ENCODE data around the gene GDPD3.
A peak's percentile ranks its signal among the peaks of the same experiment; 100 is the strongest.

Gene GDPD3

DNA sequence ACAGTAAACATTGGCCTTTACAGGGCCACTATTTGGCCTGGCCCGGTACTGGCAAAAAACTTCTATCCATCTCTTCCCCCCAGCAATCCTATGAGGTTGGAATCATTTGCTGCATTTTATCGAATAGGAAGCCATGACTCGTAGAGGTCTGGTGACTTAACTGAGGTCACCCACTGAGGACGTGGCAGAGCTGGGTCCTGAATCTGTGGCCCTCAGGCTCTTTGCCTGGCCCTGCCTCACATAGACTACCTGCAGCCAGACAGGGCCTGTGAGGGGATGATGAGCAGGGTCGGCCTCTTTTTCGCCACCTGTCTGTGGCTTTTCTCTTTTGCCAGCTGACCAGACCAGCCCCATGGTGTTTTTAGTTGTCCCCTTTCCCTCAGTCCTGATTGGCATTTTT, 35.7 kb downstream of the GDPD3 start:
- no peak for ATAC-seq

DNA sequence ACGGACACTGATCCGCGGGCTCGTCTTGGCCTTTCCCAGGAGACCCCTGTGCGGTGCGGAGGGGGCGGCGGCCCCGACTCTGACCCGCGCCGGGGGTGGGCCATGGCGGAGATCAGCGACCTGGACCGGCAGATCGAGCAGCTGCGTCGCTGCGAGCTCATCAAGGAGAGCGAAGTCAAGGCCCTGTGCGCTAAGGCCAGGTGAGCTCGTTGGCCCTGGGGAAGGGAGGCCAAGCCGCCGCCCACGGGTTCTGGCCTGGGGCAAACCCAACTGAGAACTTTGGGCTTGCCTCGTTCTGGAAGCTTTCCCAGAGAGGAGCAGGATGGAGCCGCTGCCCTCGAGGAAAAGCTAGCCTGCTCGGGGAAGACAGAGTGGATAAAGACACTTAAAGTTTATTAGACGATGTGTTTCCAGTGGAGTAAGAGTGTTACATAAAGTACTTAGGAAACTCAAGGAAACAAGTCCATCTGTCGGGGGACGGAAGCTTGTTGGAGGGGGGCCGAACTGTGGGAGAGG, 37.0 kb downstream of the GDPD3 start:
- ATAC-seq = peak; percentile 19 to 44

DNA sequence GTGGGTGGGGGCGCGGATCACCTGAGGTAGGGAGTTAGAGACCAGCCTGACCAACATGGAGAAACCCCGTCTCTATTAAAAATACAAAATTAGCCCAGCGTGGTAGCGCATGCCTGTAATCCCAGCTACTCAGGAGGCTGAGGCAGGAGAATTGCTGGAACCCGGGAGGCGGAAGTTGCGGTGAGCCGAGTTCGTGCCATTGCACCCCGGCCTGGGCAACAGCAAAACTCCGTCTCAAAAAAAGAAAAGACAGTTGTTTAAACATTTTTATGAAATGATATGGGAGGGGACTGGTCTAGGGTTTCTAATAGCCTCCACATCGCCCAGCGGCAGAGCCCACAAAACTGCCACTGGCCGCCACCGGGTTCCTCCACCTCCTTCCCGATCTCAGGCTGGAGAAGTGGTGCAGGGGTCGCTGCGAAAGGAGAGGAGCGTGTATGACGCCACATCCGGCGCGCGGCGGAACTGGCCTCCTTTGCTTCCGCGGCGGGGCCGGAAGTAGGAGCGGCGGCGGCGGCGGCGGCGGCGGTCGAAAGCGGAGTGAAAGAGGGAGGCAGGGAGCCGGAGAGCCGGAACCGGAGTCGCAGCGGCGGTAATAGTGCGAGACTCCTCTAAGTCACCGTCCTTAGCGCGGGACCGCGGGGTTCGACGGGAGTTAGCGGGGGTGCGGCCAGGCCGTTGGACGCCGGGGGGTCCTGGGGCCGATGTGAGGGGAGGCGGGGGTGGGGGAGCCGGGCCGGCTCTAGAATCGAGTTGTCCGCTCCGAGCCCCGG, 37.6 kb downstream of the GDPD3 start, which contains the start of gene PPP4C:
TSS of gene PPP4C (plus strand) at position 492 of the 773 bp plus-strand sequence. CDS start 384 bp downstream, outside the sequence.
- peak; percentile 92 to 95 for ATAC-seq

DNA sequence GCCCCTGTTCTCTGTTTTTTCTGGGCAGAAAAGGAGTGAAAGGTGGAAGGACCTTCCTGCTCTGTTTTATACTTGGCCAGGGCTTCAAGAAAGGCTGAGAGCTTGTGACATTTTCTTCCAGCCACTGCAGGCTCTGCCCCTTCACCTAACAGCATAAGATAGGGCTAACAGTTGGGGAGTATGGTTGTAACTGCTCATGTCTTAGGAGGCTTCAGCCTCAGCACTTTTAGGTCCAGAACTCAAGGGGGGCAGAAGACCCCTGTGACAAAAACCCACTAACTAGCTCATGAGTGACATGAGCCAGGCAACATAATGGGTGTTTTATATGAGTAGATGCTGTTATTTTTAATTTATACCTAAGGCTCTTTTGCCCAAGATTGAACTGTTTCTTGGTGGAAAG, 42.8 kb downstream of the GDPD3 start:
- ATAC-seq = no peak

DNA sequence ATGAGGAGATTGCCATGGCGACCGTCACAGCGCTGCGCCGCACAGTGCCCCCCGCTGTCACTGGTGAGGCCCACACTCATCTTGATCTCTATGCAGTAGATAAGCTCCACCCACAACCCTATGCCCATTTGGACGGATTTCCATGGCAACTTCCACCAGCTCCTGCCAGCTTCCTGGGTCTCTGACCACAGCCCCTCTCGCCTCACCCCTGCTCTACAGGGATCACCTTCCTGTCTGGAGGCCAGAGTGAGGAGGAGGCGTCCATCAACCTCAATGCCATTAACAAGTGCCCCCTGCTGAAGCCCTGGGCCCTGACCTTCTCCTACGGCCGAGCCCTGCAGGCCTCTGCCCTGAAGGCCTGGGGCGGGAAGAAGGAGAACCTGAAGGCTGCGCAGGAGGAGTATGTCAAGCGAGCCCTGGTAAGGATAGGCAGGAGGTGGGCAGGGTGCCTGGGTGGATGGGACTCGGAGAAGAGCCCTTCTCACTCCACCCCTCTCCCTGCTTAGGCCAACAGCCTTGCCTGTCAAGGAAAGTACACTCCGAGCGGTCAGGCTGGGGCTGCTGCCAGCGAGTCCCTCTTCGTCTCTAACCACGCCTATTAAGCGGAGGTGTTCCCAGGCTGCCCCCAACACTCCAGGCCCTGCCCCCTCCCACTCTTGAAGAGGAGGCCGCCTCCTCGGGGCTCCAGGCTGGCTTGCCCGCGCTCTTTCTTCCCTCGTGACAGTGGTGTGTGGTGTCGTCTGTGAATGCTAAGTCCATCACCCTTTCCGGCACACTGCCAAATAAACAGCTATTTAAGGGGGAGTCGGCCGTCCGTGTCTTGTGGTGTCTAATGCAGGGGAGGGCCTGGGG, 43.5 kb downstream of the GDPD3 start:
- no peak for ATAC-seq

DNA sequence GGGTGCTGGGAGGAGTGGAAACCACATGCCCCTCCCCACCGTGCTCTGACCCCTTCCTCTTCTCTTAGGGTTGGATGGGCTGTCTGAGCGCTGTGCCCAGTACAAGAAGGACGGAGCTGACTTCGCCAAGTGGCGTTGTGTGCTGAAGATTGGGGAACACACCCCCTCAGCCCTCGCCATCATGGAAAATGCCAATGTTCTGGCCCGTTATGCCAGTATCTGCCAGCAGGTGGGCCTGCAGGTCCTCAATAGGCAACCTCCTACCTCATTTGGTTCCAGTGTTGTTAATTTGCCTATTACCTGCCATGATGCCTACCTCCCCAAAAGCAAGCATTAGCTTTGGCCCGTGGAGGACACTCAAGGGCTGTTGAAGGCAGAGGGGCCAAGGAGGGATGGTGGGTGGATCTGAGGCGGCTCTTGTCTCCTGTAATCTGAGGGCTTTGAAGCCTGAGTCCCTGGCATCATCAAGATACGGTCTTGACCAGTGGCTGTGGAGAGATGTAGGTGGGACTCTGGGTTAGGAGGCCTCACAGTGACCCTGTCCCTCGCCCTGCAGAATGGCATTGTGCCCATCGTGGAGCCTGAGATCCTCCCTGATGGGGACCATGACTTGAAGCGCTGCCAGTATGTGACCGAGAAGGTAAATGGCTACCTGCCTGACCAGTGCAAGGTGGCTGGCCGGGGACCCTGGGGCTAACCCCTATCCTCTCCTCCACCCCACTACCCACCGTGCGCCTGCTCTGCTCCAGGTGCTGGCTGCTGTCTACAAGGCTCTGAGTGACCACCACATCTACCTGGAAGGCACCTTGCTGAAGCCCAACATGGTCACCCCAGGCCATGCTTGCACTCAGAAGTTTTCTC, 44.4 kb downstream of the GDPD3 start:
- no peak for ATAC-seq

DNA sequence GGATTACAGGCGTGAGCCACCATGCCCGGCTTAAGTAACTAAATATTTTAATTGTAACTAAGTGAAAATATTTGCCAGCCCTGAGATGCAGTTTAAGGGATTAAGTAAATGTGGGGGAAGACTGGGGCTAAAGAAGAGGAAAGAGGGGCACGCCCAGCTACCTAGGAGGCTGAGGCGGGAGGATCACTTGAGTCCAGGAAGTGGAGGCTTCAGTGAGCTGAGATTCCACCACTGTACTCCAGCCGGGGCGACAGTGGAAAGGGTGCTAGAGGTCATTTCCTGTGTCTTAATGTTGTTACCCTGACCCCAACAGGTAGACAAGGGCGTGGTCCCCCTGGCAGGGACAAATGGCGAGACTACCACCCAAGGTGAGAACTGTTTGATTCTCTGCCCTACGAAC, 45.0 kb downstream of the GDPD3 start:
- no peak for ATAC-seq

DNA sequence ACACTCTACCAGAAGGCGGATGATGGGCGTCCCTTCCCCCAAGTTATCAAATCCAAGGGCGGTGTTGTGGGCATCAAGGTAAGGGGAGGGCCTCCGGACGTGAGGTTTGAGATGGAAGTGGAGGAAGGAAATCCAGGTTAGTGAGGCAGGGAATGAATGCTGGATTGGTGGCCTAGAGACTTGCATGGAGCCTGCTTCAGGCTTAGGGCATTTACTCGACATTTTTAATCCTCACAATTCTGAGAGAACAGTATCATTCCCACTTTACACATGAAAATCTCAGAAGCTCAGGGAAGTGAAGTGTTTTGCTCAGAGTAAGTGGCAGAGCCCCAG, 45.8 kb downstream of the GDPD3 start:
- ATAC-seq = no peak

DNA sequence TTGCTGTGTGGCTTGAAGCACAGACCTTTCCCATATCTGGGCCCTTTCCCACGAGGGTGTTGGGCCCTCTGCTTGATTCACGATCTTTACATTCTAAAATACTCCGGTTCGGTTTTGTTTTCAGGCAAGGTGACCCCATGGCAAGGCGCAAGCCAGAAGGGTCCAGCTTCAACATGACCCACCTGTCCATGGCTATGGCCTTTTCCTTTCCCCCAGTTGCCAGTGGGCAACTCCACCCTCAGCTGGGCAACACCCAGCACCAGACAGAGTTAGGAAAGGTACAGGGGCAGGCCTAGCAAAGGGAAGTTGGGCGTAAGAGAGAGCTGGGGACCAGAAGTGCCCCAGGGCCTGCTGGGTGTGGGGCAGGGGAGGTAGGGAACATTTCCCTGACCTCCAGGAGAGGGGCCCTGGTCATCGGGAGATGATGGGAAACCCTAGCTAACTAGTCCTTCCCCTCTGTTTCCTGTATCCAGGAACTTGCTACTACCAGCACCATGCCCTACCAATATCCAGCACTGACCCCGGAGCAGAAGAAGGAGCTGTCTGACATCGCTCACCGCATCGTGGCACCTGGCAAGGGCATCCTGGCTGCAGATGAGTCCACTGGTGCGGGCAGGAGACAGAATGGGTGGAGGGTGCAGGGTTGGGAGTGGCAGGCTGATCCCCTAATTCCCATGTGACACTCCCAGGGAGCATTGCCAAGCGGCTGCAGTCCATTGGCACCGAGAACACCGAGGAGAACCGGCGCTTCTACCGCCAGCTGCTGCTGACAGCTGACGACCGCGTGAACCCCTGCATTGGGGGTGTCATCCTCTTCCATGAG, 46.4 kb downstream of the GDPD3 start:
- ATAC-seq = no peak

DNA sequence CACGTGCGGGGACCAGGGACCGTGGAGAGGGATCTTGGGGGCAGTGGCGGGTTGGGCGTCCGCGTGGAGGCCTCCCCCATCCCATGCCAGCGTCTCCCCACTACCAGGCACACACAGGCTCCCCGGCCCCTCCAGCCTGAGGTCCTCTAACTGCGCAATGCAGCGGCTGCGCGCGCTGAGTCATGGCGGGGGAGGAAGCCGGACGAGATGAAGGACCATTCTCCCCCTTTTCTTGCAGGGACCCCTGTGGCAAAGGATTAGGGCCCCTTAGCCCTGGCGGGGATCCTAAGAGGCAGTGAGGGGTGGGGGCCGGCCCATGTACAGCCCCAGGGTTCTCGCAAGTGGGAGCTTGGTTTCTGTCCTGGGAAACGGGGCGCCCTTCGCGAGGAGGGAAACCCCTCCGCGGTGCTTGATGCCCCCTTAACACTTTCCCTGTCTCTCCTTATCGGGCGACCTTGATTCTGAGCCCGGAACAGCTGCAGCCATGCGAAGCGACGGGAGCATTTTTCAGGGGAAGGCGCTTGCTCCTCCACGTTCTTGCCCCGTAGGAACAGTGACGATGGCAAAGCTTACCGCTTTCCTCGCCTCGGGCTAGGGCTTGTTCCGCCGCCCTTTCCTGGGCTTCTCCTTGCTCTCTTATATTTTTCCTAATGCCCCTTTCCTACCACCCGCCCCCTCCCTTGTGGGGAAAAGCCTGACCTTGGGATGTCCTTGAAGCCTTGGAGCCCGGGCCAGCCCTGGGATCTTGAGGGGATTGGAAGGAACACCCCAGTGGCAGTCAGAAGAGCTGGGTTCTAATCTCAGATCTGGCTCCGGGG, 47.2 kb downstream of the GDPD3 start:
- ATAC-seq = no peak

DNA sequence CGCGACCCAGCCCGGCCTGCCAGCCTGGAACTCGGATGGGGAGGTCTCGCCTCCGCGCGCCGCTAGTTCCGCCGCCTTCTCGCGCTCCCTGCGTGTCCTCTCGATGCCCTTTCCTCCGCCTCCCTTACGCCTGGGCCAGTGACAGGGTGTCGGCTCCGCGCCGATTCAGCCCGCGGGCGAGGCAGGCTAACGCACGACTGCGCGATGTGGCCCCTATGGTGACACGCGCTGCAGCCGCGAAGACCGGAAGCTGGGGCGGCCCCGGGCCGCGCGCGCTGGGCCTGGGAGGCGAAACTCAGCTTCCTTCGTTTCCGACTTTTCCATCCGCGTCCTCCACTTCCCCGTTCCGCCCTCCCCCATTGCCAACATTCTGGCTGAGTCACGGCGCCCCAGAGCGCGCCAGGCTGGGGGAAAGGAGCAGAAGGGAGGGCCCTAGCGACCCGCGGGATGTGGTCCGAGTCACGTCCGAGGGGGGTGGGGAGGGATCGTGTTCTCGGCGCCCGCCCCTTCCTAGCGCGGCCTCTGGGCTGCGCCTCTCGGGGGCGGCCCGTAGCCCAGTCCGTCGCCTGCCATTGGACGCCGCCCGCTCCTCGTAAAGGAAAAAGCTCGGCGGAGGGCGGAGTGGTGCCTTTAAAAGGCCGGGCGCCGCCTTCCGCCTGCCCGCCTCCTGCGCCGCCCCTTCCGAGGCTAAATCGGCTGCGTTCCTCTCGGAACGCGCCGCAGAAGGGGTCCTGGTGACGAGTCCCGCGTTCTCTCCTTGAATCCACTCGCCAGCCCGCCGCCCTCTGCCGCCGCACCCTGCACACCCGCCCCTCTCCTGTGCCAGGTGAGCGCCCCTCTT, 48.0 kb downstream of the GDPD3 start, which contains the start of gene ALDOA:
TSS of gene ALDOA (plus strand) at position 659 of the 841 bp plus-strand sequence. CDS start 1,138 bp downstream, outside the sequence.
- ATAC-seq = peak; percentile 86 to 87

DNA sequence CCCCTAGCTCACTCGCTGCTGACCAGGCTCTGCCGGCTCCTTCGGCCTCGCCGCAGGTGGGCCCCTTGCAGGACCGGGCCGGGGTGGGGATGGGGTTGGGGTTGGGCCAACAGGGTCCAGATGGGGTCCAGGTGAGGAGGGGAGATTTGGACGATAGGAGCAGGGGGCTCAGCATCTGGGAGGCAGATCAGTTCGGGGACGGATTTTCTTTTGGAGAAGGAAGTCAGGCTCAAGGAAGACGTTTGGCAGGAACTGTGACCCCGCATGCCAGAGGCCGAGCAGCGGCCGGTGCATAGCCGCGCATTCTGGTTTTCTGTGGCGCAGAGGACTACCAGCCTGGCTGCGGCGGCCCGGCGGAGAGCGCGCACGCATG, 48.6 kb downstream of the GDPD3 start:
- ATAC-seq = no peak

DNA sequence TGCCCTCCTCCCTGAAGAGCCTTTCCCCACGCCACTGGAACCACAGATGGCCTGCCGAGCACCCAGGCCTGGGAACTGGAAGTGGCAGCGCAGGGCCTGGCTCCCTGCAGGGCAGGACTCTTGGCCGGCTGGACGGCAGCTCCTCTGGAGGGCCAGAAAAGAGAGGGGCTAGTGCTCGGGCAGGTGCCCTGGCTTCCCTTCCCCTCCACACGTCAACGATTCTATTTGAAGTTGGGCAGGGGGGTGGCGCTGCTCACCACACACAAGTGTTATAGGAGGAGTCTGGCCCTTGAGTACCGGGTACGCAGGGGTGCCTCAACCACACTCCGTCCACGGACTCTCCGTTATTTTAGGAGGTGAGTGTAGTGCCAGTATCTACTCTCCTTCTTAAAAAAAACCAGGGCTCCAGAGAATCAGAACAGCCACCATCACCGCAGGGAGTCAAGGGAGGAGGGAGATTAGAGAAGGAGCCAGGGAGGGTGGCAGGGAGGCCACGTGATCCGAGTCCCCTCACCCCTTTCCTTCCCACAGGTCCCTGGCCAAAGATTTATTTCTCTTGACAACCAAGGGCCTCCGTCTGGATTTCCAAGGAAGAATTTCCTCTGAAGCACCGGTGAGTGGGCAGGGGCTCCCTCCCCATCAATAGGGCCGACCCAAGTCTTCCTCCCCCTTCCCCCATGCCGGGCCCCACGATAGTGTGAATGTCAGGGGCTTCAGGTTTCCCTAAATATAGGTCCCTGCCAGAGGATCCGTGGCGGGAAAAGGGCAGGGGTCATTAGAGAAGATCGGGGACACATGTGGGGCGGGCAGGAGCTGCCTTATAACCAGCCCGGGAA, 49.2 kb downstream of the GDPD3 start:
- peak; percentile 23 to 29 for ATAC-seq

DNA sequence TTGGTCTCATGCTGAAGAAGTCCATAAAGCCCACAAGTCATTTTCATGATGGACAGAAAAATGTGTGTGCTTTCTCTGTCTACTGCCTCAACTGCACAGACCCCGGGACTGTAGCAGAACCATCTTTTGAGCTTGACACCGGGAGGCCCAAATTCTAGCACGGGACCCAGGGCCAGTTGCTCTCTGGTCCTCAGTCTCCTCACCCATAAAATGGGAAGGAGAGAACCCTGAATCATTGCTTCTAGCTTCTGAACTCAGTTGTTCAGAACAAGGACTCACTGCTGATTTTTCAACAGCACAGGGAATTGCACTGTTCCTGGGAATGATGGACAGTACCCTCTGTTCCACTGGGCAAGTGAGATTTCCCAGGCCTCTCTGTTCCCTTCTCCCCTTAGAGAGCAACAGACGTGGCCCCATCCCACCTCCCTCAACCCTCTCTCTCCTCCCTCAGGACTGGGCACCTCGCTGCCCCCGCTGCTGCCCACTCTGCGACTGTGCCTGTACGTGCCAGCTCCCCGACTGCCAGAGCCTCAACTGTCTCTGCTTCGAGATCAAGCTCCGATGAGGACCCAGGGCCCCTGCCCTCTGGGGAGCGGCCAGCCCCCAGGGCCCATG, 50.0 kb downstream of the GDPD3 start:
- no peak for ATAC-seq

DNA sequence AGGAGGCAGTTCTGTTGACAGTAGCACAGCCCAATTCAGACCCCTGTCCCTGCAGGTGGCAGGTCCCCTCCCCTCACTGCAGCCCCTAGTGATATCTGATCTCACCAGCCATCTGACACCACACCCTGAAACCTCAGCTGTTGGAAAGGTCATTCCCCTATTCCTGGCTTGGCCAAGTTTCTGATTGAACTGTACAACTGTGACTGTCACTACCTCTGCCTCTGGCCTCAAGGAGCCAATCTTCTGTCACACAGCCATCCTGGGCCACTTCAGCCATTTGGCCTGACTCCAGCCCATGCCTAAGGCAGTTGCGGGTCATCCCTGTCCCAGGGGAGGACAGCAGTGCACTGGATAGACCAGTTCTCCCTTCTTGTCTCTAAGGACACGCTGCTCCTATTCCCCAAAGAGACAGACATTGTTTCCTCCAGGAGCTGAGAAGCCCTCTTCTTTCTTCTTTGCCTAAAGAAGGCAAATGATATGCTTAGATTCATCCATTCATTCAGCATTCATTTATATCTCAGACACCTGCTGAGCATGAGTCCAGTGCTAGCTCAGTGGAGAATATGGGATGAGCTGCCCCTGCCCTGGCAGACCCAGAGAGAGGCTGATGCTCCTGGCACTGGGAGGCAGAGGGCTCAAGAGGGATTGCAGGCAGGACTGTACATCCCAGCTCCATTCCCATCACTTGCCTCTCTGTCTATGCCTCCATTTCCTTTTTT, 52.3 kb downstream of the GDPD3 start:
- ATAC-seq = no peak

DNA sequence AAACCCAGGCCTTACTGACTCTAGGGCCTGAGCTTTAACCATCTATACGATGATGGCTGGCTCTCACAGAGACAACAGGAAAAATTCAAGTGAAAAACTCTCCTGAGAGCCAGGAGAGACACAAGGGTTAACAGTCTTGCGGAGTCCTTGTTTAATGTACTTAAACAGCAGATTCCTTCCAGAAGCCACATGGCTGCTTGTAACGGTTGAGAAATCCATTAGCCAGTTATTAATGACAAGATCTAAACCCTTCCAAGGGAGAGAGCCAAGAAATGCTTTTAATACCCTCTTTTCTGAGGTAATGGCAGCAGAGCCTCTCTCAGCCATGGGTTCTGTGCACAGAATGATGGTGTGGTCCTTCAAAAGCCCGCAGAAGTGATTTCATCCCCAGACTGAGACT, 53.0 kb downstream of the GDPD3 start:
- no peak for ATAC-seq

DNA sequence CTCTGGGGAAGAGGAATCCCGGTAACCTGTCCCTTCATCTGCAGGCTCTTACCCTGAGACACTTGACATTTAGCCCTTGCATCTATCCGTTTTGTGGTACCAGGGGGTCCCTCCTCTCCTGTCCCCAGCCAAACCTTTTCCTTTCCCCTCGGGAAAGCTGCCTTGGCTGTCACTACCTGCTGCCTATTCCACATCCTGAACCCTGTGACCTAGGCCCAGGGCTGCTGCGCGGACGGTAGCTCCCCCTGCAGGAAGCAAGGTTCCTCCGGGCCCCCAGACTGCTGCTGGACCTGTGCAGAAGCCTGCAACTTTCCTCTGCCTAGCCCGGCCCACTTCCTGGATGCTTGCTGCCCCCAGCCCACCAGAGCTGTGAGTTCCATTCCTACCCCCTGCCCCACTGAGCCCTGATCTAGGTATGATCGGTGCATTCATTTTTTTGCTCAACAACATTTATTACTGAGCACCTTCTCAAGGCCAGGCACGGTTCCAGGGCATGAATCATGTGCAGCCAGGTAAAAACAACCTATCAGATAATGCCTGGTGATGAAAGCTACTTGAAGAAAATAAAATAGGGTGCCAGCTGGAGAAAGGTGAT, 58.3 kb downstream of the GDPD3 start:
- peak; percentile 68 to 72 for ATAC-seq

Data from activated CD4-positive, CD25-positive, alpha-beta regulatory T cell treated with anti-CD3 and anti-CD28 coated beads, Interleukin-2, amount 50 U/mL, for 24 hours (primary cell).